Liver (tissue), 3 donors: ENCODE data around the gene RYR2.

Source experiments
- EGR1 ChIP-seq, 2 donors: IDR thresholded peaks; 2 replicates each; pipeline ENCODE4 v1.6.1; 2016 to 2018; ENCODE audit warnings: antibody characterized with exemption in 2 of 2, low read depth in 2 of 2
- FOXA2 ChIP-seq: IDR thresholded peaks from 2 replicates; pipeline ENCODE4 v1.6.1; 2016; ENCODE audit warnings: antibody characterized with exemption
- JUND ChIP-seq, 2 donors: IDR thresholded peaks; 2 replicates each; pipeline ENCODE4 v1.6.1; 2016; ENCODE audit warnings: antibody characterized with exemption in 2 of 2
- RAD21 ChIP-seq, 2 donors: IDR thresholded peaks; 2 replicates each; pipeline ENCODE4 v1.6.1; 2016; ENCODE audit warnings: antibody characterized with exemption in 2 of 2, mild to moderate bottlenecking in 2 of 2
- SP1 ChIP-seq: IDR thresholded peaks from 2 replicates; pipeline ENCODE4 v1.6.1; 2018; ENCODE audit warnings: antibody characterized with exemption, mild to moderate bottlenecking
- TF ChIP-seq, protein P1 (sequence below): fragments of 150-350 bp; IDR thresholded peaks from 2 replicates; pipeline ENCODE4 v1.5.1; 2017; ENCODE audit warnings: improper control_type of control experiment, low read depth, low read length; ENCODE audit not compliant: missing input control
- TF ChIP-seq, protein P2 (sequence below): IDR thresholded peaks from 2 replicates; pipeline ENCODE4 v1.6.1; 2016; ENCODE audit warnings: antibody characterized with exemption
- donor health status: healthy.
- donor health status: healthy.

DNA sequence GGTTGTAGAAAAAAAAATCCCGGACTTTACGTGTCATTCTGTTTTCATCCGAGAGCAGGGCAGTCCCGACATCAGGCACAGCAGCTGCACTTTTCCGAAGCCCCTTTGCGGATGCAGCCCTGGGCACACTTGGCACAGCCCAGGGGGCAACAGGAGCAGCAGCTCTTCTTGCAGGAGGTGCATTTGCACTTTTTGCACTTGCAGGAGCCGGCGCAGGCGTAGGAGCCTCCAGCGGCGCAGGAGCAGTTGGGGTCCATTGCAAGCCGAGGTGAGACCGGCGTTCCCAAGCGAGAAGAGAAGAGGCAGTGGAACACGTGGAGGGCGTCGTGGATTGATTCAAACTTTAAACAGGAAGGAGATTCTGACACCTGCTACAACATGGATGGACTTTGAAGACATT lies 37.9 kb upstream of the RYR2 start, which contains the start of gene MT1HL1:
- TF ChIP-seq, protein P1, sequence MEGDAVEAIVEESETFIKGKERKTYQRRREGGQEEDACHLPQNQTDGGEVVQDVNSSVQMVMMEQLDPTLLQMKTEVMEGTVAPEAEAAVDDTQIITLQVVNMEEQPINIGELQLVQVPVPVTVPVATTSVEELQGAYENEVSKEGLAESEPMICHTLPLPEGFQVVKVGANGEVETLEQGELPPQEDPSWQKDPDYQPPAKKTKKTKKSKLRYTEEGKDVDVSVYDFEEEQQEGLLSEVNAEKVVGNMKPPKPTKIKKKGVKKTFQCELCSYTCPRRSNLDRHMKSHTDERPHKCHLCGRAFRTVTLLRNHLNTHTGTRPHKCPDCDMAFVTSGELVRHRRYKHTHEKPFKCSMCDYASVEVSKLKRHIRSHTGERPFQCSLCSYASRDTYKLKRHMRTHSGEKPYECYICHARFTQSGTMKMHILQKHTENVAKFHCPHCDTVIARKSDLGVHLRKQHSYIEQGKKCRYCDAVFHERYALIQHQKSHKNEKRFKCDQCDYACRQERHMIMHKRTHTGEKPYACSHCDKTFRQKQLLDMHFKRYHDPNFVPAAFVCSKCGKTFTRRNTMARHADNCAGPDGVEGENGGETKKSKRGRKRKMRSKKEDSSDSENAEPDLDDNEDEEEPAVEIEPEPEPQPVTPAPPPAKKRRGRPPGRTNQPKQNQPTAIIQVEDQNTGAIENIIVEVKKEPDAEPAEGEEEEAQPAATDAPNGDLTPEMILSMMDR: no peak
- no peak for TF ChIP-seq RAD21 (IDR thresholded peaks at IDR 0.05)
- no peak for TF ChIP-seq JUND (IDR thresholded peaks at IDR 0.05)
- TF ChIP-seq SP1: no peak
- no peak for TF ChIP-seq EGR1 (IDR thresholded peaks at IDR 0.05; ENCODE audit: low read depth in 2 of 2)
- TF ChIP-seq FOXA2: no peak
- TF ChIP-seq, protein P2, sequence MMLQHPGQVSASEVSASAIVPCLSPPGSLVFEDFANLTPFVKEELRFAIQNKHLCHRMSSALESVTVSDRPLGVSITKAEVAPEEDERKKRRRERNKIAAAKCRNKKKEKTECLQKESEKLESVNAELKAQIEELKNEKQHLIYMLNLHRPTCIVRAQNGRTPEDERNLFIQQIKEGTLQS: no peak
